Endothelial cell (in vitro differentiated cells): ENCODE measurements around the gene GOLGA6A. TPM values are rescaled to one million over a fixed set of nuclear protein-coding genes. Genes with fewer than 3 reads are reported as not detected.
A peak's percentile ranks its signal among the peaks of the same experiment; 100 is the strongest.
"Not testable (repeated sequence)": the region's sequence is repeated elsewhere in the genome, so short reads cannot be mapped to it uniquely, and the experiment has no call there.

Experiments used
- DNase-seq: peaks from one replicate; pipeline ENCODE4 v3.0.0; 2021; ENCODE audit warnings: low spot score
- H3K27ac Mint-ChIP-seq: one replicate; pipeline ENCODE4 v1.8.0; 2021; ENCODE audit warnings: mixed read lengths, inconsistent platforms; ENCODE audit not compliant: unreplicated experiment
- H3K27me3 Mint-ChIP-seq: one replicate; pipeline ENCODE4 v1.8.0; 2021; ENCODE audit warnings: mild to moderate bottlenecking, moderate library complexity, mixed read lengths, inconsistent platforms; ENCODE audit not compliant: unreplicated experiment
- H3K36me3 Mint-ChIP-seq: one replicate; pipeline ENCODE4 v1.8.0; 2021; ENCODE audit warnings: mild to moderate bottlenecking, low read depth, mixed read lengths, inconsistent platforms; ENCODE audit not compliant: unreplicated experiment
- H3K4me1 Mint-ChIP-seq: one replicate; pipeline ENCODE4 v1.8.0; 2021; ENCODE audit warnings: mild to moderate bottlenecking, mixed read lengths, inconsistent platforms; ENCODE audit not compliant: unreplicated experiment
- H3K4me3 Mint-ChIP-seq: one replicate; pipeline ENCODE4 v1.8.0; 2021; ENCODE audit warnings: mild to moderate bottlenecking, mixed read lengths, inconsistent platforms; ENCODE audit not compliant: unreplicated experiment
- H3K9me3 Mint-ChIP-seq: one replicate; pipeline ENCODE4 v1.8.0; 2021; ENCODE audit warnings: mixed read lengths, inconsistent platforms; ENCODE audit not compliant: unreplicated experiment
- CTCF ChIP-seq: fragments of 200-600 bp; sonication (generic); IDR thresholded peaks from one replicate; pipeline ENCODE4 v1.5.0; 2021; ENCODE audit warnings: antibody characterized with exemption; ENCODE audit not compliant: unreplicated experiment
- total RNA-seq: library from RNA; stranded (reverse); fragmentation: NEBNext Ultra II Directional; extraction: Animal tissue kit (Norgen Biotek cat#: 25700); gene quantifications from one replicate; pipeline ENCODE4 v1.2.1, GENCODE V29; 2021; ENCODE audit not compliant: unreplicated experiment

GOLGA6A gene
- total RNA-seq, 1 donor from 2014 or later, result 0.85 TPM

GRCh38 chr15:74053941-74054529, 28.3 kb downstream of the GOLGA6A start:
- Mint-ChIP-seq H3K27ac (no peak overlapping the region), H3K36me3 (no peaks in the 10 kb centered on the region), H3K27me3 (peaks cover 6% of the 10 kb centered on the region), H3K9me3 (no peaks in the 10 kb centered on the region), H3K4me1 (peaks cover 10% of the 10 kb centered on the region), H3K4me3 (no peak overlapping the region)
- peak; percentile 45 for TF ChIP-seq CTCF
- peak; percentile 71 for DNase-seq

GRCh38 chr15:74053517-74053916, 28.8 kb downstream of the GOLGA6A start:
- Mint-ChIP-seq H3K27ac (no peak overlapping the region), H3K9me3 (no peaks in the 10 kb centered on the region), H3K4me3 (no peak overlapping the region), H3K27me3 (peaks cover 6% of the 10 kb centered on the region), H3K4me1 (peaks cover 10% of the 10 kb centered on the region), H3K36me3 (no peaks in the 10 kb centered on the region)
- no peak for TF ChIP-seq CTCF
- DNase-seq, result no peak

GRCh38 chr15:74052271-74053260, 29.8 kb downstream of the GOLGA6A start:
- H3K4me1 Mint-ChIP-seq, result peaks cover 17% of the 10 kb centered on the region
- H3K36me3 Mint-ChIP-seq, H3K27ac Mint-ChIP-seq, H3K4me3 Mint-ChIP-seq, H3K9me3 Mint-ChIP-seq, DNase-seq, H3K27me3 Mint-ChIP-seq: not testable (repeated sequence)

- peaks cover 6% of the 10 kb centered on the region for H3K27me3 Mint-ChIP-seq
- no peak for TF ChIP-seq CTCF
- H3K9me3 Mint-ChIP-seq, result no peaks in the 10 kb centered on the region
- no peak overlapping the region for H3K27ac Mint-ChIP-seq
- no peak overlapping the region for H3K4me3 Mint-ChIP-seq
- no peaks in the 10 kb centered on the region for H3K36me3 Mint-ChIP-seq
- no peak for DNase-seq
- peaks cover 19% of the 10 kb centered on the region for H3K4me1 Mint-ChIP-seq
These were observed 31.7 kb downstream of the GOLGA6A start for GRCh38 chr15:74050556-74051234.

- Mint-ChIP-seq H3K9me3 (no peaks in the 10 kb centered on the region), H3K4me3 (no peak overlapping the region), H3K27me3 (peaks cover 10% of the 10 kb centered on the region), H3K36me3 (no peaks in the 10 kb centered on the region), H3K4me1 (peaks cover 19% of the 10 kb centered on the region), H3K27ac (no peak overlapping the region)
- no peak for TF ChIP-seq CTCF
- DNase-seq, result no peak
These were observed 32.2 kb downstream of the GOLGA6A start for GRCh38 chr15:74050127-74050526.
